HG02973 (cell line): ENCODE data around the gene TSPOAP1.

ENCODE experiments used
- ATAC-seq: cut with Tn5 transposase; IDR thresholded peaks from one replicate; pipeline ENCODE4 v1.9.1; 2021; ENCODE audit warnings: moderate library complexity; ENCODE audit not compliant: unreplicated experiment

Gene TSPOAP1

DNA sequence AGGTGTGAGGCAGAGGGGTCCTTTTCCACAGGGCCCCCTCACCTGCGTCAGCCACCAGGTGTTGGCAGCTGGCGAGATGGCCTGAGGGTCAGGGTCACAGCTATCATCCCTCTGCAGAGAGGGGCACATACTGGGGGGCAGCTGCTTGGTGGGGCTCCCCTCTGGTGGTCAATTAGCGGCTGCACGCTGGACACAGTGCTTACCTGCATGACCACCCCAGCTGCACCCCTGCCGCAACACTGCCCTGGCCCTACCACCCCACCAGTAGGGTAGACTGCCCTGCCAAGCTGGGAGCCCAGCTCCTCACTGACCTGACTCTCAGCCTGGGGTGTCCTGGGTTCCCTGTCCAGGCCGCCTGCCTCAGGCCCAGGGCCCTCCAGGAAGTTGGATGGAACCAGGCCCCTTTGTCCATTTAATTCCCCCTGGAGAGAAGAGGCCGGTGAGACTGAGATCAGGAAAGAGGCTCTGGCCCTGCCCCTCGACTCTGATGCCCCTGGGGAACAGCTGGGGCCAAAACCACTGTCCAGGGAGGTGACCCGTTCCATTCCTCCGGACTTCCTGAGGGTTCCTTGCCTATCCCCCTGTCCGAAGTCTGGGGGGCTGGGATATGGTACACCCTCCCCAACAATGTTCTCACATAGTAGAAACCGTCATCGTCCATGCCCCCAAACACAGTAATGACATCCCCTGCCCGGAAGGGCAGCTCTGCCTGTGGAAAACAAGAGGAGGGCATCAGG is 23.7 kb downstream of the TSPOAP1 start:
- ATAC-seq = no peak

DNA sequence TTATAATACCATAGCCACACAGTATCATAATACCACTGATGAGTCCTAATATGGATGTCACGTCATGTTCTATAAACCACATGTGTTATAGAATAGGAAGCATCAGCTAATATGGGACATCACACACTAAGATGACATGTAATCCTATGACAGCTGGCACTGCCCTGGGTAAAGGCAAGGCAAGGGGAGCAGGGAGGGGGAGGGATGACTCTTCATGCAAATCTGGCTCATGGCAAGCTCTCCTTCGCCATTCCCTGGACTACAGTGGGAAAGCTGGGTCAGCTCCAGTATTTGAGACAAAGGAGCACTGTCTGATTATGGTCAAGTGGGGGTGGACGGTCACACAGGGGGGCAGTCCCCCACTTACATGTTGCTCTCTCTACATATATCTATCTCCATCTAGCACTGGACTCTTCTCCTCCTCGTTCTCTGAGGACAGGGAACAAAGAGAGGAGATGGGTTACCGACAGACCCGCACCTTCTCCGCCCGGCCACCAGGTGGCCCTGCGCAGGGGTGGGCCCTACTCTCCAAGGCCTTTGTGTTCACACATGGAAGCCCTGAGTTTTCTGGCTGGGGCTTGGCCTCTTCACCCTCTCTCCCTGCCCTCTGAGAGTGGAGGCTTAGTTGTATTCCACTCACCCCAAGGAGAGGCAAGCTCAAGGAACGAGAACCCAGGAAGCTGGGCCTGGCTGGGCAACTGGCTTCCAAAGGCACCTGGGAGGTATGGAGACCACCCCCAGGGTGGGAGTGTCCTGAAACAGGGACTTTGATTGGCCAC is 24.4 kb downstream of the TSPOAP1 start:
- no peak for ATAC-seq

DNA sequence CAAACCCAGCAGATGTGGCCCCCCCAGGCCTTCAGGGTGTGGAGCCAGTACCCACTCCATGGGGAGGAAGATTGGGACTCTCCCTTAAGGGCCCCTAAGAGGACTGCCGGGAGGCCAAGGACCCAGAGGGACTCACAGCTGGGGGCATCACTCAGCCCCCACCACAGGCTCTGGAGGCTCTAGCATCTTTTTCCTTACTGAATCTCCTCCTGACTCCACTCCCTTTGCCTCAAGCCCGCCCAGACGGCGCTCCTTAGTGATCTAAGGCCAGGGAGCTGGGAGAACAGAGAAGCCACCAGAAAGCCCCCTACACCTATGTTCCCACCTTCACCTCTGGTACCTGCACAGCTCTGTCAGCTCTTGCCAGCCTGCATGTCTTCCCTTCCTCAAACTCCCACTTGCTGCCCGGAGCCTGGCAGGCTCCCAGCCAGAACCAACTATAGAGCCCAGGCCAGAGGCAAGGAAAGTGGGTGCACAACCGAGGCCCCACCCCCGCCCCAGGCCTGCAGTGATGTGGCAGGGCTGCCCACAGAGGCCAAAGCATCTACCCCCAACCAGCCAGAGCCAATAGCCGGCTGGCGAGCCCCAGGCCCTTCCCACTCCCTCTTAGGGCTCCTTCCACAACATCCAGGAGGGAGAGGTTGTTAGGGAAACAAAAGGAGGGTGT is 25.5 kb downstream of the TSPOAP1 start:
- ATAC-seq = no peak

DNA sequence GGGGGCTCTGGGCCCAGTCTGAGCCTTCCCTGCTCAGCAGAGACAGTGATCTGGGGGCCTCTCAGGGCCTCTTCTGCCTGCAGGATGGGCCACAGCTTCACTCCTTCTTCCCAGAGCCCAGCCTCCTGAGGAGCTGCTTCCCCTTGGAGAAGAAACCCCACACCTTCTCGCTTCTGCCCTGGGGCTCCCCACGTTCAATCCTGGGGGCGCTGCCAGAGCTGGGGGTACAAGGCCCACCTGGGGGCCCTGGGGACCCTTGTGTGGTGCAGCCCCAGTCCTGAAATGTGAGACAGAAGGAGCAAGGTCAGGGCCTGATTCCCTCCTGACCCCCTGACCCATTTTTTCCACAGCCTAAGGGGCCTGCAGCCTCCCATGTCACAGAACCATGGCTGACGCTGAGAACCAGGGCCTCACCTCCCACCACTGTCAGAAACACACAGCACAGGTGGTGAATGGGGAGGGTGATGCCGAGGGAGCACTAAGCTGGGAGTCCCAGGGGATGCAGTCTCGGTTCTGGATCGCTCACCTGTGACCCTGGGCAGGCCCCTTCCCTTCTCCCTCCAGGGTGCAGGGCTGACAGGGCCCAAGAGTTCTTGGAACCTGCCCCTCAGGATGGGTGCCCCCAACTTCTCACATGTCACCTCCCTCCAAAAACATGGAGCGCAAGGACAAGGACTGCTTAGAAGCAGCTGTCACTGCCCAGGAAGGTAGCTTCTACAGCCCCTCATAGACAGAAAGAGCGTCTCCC is 26.2 kb downstream of the TSPOAP1 start:
- ATAC-seq = no peak

DNA sequence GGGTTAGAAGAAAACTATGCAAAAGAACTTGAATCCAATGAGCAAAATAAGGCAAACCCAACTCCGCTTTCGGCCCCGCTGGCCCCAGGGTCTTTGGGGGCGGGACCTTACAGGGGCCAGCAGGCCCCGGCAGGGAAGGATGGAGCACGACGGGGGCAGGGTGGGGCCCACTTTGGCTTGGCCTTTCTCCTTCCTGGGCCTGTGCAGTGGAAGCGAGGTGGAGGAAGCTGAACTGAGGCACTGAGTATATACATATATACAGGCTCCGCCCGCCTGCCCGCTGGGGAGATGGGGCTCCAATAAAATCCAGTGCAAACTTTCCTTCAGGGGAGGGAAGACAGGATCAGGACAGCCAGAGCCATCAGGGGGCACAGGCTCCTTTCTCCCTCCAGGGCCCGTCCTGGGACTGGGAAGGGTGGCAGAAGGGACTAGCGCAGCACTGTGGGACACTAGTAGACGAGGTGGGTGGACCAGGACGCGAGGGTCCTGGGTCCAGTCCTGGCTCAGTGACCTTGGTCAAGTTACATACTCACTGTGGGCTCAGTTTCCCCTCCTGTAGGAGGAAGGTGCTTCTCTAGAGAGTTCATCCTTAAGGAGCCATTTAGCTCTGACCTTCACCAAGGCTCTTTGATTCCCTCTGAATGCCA is 27.0 kb downstream of the TSPOAP1 start:
- ATAC-seq = no peak

DNA sequence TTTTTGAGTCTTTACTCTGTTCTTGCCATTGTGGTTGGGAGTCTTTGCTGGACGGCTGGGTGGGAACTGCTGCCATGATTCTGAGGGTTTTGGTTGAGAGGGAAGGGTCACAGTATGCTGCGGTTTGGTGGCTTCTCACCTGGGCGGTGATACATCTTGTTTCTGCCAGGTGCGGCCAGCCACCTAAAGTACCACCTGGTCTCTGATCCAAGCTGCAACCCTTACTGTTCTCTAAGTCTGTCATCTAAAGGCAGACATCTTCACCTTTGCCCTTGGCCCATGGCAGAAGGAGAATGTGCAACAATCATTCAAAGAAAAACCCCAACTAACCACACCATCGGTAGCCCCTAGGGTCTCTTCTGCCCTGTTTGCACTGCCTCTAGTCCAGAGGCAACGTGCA is 28.3 kb downstream of the TSPOAP1 start:
- no peak for ATAC-seq

DNA sequence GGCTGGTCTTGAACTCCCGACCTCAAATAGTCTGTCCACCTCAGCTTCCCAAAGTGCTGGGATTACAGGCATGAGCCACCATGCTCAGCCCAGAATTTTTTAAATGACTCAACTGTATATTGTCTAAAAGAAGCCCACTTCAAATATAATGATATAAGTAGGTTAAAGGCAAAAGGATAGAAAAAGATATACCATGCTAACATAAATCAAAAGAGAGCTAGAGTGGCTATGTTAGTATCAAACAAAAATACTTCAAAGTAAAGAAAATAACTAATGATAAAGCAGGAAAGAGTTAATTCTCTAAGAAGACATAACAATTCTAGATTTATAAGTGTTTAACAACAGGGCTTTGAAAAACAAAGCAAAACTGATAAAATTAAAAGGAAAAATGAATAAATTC is 34.6 kb downstream of the TSPOAP1 start:
- no peak for ATAC-seq

DNA sequence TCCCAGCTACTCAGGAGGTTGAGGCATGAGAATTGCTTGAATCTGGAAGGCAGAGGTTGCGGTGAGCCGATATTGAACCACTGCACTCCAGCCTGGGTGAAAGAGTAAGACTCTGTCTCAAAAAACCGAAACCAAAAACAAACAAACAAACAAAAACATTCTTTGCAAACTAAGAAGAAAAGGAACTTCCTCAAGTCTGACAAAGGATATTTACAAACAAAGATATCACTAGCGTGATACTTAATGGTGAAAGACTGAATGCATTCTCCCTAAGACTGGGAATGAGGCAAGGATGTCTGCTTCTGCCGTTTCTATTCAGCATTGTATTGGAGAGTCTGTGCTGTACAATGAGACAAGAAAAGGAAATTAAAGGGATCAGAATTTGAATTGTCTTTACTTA is 37.3 kb downstream of the TSPOAP1 start:
- ATAC-seq = no peak

DNA sequence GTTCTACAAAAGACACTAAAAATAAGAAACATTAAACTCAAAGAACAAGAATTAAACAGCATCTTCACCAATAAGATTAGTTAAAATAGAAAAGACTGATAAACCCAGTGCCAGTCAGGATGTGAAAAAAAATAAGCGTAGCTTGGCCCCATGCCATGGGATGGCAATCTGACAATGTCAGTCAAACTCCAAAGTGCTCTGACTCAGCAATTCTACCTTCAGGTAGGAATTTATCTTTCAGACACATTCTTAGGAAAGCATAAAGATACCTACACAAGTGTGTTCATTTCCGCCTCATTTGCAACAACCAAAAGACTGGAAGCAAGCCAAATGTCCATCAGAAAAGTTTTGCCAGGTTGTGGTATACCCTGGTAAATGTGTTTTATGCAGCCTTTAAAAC is 38.7 kb downstream of the TSPOAP1 start:
- no peak for ATAC-seq

DNA sequence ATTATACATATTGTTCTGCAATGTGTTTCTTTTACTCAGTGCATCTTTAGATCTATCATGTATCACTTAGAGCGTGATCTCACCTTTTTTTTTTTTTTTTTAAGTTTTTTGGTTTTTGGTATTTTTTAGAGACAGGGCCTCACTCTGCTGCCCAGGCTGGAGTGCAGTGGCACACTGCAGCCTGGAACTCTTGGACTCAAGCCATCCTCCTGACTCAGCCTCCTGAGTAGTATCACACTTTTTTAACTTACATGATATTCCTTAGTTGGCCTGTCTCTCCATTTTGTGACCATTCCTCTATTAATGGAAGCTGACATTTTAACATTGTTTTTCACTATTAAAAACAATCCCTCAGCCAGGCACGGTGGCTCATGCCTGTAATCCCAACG is 43.2 kb downstream of the TSPOAP1 start:
- ATAC-seq = no peak

DNA sequence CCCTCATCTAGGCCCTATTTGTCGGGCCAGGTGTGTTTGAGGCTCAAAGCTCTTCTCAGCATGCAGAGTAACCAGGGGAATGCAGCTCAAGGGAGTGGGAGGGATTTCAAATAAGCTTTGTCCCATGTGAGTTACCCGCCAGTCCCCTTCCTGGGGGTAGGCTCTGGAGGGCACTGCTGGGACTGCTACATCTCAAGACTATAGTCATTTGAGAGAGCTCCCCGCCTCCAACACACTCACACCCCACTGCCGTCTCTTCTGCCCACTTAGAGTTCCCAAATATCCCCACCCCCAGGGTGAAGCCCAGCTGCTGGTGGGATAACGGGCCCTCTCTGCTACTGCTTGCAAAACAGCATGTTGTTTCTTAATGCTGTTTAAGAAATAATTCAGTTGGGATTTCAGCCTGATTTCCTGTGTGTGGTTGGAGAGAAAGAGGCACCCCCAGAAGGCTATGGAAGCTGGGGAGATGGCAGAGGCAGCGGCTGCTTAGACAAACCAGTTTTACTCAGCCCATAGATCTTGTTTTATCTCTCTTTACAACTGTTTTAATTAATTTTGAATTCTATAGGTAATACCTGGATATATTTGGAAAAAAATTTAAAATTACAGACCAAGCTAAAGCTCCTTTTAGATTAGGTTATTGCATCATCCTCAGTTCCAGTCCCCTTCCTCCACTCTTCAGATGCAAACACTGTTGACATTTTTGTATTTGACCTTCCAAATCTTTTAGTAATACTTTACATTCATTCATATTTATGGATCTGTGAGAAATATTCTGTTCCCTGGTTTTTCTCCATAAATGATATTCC is 43.8 kb downstream of the TSPOAP1 start:
- ATAC-seq = no peak

DNA sequence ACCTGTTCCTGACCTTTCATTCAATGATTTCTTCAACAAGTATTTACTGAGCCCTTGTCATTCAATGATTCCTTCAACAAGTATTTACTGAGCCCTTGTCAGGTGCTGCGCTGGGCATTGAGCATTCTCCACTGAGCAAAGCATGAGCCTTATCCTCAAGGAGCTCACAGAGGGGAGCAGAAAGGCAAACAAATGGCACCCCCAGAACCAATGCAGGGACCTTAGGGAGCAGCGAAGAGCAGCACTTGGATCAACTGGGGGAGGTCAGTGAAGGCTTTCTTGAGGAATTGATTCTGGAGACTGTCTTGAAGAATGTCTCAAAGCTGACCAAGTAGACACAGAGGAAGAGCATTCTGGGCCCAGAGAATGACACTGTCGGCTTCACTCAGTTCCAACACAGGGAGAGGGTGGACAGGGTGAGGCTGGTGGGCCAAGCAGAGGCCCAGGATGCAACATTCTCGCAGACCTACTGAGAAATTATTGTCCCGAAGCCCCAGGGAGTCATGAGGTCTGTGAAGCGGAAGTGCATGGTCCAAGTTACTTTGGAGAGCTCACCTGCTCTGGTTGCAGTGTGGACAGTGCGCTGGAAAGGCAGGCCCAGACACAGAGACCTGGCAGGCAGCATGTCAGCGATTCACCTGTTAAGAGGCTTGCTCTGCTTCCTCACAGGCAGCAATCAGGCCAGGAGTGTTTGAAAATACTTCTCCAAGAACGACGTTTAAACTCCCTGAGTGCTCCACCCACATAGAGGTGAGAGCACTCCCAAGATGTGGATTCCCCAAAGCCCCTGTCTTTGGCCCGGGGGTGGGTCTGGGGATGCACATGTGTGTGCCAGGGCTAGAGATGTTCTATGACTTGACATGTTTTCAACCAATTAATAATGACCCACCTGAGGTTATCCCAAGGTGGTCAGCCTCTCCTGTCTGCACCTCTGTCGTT is 44.7 kb downstream of the TSPOAP1 start:
- no peak for ATAC-seq

DNA sequence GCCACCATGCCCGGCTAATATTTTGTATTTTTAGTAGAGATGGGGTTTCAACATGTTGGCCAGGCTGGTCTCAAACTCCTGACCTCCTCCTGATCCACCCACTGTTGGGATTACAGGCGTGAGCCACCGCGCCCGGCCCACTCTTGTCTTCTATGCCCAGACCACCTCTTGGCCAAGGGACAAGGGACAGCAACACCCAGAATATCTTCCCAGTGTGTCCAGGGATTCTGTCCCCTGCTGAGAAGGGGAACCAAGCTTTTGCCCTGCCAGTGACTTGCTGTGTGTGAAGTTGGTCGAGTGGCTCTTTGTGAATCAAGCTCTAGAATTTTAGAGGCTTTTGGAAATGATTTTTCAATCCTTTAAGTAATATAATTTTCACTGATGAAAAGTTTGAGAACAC is 46.2 kb downstream of the TSPOAP1 start:
- no peak for ATAC-seq

DNA sequence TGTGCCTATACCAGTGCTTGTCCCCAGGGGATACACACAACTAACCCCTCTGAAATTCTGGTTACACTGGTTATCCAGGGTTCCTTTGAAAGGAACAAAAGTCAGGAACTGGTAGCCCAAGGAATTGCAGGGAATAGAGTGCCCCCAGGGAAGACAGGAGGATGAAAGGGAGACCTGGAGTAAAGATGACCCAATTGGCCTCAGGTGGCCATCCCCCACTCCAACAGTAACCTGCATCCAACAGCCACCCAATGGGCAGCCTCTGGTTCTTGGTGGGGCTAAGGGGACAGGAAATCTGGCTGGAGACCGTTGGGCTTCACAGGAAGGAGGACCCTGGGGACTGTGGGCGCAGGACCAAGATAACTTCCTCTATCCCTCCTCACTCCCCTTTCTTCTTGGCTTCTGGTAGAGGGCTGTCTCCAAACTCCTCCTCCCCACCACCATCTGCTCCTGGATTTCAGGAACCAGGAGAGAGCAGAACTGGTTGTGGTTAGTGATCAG is 47.0 kb downstream of the TSPOAP1 start:
- ATAC-seq = no peak

DNA sequence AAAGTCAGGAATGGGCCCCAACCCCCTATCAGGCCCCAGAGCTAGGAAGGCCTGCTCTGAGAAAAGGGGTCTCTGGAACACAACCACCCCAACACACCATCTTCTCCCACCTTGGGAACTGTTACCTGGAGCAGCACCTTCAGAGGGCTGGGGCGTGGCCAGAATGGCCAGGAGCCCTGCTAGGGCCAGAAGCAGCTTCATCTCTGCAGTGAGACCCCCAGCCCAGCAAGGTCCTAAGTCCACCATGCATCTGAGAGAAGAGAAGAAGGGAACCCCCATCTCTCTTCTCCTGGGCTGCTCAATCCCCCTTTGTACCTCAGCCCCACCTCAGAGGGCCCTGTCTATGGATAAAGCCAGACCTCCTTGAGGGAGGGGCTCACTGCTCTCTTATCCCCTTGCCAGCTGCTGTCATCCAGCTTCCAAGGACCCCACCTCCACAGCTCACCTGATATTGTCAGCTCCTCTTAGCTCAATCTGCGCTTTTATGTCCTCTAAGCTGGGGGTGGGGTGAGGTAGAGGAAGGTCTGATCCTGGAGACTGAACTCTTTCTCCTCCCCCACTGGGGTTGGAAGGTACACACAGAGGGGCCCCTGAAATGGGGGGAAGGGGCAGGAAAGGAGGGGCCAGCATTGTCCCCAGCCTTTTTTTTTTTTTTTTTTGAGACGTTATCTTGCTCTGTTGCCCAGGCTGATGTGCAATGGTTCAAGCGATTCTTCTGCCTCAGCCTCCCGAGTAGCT is 47.9 kb downstream of the TSPOAP1 start, which contains the start of gene MPO:
TSS of gene MPO (minus strand) at position 456 of the 738 bp plus-strand sequence. CDS start at position 279, 177 bp downstream.
- ATAC-seq = no peak

DNA sequence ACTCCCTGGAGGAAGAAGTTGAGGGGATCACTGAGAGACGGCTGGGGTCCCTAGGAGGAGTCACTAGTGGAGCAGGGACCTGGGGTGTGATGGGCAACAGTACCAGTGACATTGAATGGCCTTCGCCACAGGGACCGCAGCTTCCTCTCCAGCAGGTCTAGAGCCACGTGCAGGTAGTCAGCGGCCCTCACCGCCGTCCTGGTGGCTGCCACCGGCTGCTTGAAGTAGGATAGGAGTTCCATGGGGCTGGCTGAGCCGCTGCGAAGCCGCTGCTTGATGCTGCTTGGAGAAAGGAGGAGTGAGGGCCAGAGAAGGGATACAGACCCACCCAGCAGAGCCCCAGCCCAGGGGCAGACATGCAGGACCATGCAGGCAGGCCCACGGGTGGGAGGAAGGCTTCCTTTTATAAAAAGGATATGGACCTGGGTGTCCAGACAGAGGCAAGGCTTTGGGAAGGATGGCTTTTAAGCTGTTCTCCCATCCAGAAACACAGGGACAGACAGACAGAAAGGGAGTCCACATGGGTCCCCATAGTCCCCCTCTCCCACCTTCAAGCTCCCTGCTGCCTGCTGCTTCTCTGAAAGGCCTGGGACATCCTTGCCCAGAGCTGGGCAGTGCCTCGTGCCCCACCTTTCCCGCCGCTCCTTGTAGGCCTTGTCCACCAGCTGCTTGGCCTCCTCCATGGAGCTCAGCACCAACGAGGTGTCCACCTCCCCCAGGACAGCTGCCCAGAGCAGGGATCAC is 48.7 kb downstream of the TSPOAP1 start:
- no peak for ATAC-seq

DNA sequence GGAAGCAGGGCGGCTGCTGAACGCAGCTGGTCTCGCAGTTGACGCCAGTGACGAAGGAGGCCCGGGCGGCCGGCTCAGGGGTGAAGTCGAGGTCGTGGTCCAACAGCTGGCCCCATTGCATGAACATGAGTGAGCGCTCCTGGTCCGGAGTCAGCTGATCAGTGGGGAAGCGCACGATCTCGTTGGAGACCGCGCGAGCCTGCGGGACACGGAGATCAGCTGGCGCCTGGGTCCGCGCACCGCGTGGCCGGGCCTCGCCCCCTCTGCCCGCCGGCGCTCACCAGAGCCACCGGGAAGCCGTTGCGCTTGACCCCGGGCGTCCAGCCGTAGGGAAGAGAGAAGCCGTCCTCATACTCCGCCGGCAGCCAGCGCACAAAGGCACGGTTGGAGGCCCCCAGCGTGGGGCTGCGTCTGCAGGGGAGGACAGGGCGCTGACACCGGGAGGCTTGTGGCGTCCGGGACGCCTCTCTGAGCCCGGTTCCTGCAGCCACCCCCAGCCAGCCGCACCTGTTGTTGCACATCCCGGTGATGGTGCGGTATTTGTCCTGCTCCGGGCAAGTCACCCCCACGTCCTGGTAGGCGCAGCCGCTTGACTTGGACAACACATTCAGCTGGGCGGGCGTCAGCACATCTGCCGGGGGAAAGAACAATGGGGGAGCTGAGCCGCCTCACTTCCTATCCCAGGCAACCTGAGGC is 49.4 kb downstream of the TSPOAP1 start:
- ATAC-seq = no peak
